HEK293 (cell line): ENCODE results near the gene SKAP1.

Experiments
- SP2 ChIP-seq: fragments of 450-650 bp; formaldehyde crosslinking; IDR thresholded peaks from 2 replicates; pipeline ENCODE4 v1.5.1; 2016; ENCODE audit warnings: missing biosample characterization, missing genetic modification characterization
- ZNF146 ChIP-seq: fragments of 450-650 bp; formaldehyde crosslinking; IDR thresholded peaks from 2 replicates; pipeline ENCODE4 v1.5.1; 2016; ENCODE audit warnings: missing biosample characterization, missing genetic modification characterization
- TF ChIP-seq, protein P1 (sequence below): fragments of 450-650 bp; formaldehyde crosslinking; IDR thresholded peaks from 2 replicates; pipeline ENCODE4 v1.5.1; 2016; ENCODE audit warnings: missing biosample characterization, missing genetic modification characterization

- TF ChIP-seq ZNF146 (tag by site-specific recombination) = no peak
- TF ChIP-seq, protein P1, sequence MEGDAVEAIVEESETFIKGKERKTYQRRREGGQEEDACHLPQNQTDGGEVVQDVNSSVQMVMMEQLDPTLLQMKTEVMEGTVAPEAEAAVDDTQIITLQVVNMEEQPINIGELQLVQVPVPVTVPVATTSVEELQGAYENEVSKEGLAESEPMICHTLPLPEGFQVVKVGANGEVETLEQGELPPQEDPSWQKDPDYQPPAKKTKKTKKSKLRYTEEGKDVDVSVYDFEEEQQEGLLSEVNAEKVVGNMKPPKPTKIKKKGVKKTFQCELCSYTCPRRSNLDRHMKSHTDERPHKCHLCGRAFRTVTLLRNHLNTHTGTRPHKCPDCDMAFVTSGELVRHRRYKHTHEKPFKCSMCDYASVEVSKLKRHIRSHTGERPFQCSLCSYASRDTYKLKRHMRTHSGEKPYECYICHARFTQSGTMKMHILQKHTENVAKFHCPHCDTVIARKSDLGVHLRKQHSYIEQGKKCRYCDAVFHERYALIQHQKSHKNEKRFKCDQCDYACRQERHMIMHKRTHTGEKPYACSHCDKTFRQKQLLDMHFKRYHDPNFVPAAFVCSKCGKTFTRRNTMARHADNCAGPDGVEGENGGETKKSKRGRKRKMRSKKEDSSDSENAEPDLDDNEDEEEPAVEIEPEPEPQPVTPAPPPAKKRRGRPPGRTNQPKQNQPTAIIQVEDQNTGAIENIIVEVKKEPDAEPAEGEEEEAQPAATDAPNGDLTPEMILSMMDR (tag by site-specific recombination) = no peak
- TF ChIP-seq SP2 = no peak
Measured at GRCh38 chr17:48150597-48151001, 279.4 kb downstream of the SKAP1 start.
